RKO (cell line): Measurements from ENCODE around the gene GALK2.
"Not testable (repeated sequence)": the region's sequence is repeated elsewhere in the genome, so short reads cannot be mapped to it uniquely, and the experiment has no call there.

Experiments used
- DNase-seq: peaks from one replicate; pipeline ENCODE4 v3.0.0-alpha.2; 2016; ENCODE audit warnings: low spot score

GALK2 gene

GRCh38 chr15:49339656-49340055 is 169.6 kb downstream of the GALK2 start:
- no peak for DNase-seq

- DNase-seq, result no peak
These were observed 173.5 kb downstream of the GALK2 start for GRCh38 chr15:49343546-49343945.

GRCh38 chr15:49354439-49354838 is 184.4 kb downstream of the GALK2 start:
- not testable (repeated sequence) for DNase-seq

- DNase-seq, result no peak
These were observed 191.3 kb downstream of the GALK2 start for GRCh38 chr15:49361370-49361769.

GRCh38 chr15:49366496-49366895 is 196.4 kb downstream of the GALK2 start:
- DNase-seq, result no peak

GRCh38 chr15:49370782-49371181 is 200.7 kb downstream of the GALK2 start:
- DNase-seq, result peak; percentile 45

GRCh38 chr15:49372366-49372765 is 202.3 kb downstream of the GALK2 start:
- no peak for DNase-seq

GRCh38 chr15:49379996-49380395 is 209.9 kb downstream of the GALK2 start:
- DNase-seq, result no peak

- DNase-seq, result no peak
These were observed 210.9 kb downstream of the GALK2 start for GRCh38 chr15:49380912-49381311.
